Measurements from ENCODE around the gene CTDSPL.

GRCh38 chr3:37924453-37924852 is 62.8 kb downstream of the CTDSPL start:
- no peak for TF ChIP-seq CTCF (conservative IDR thresholded peaks at IDR 0.05)
- no peak for TF ChIP-seq EZH2 (IDR thresholded peaks at IDR 0.05; ENCODE audit: low read depth)

All from PC-9 (cell line).